Chondrocyte (in vitro differentiated cells): ENCODE measurements around the gene EPHA6. TPM values are rescaled to one million over a fixed set of nuclear protein-coding genes. Genes with fewer than 3 reads are reported as not detected.

Experiments used
- DNase-seq: peaks from one replicate; pipeline ENCODE4 v3.0.0; 2021; ENCODE audit warnings: mixed read lengths, low spot score
- H3K27ac Mint-ChIP-seq: one replicate; pipeline ENCODE4 v1.8.0; 2021; ENCODE audit warnings: mild to moderate bottlenecking, moderate library complexity, mixed read lengths; ENCODE audit not compliant: unreplicated experiment
- H3K27me3 Mint-ChIP-seq: 2 replicates; pipeline ENCODE4 v1.8.0; 2021; ENCODE audit warnings: low read depth, mixed read lengths
- H3K36me3 Mint-ChIP-seq: 2 replicates; pipeline ENCODE4 v1.8.0; 2021; ENCODE audit warnings: low read depth, mixed read lengths
- H3K4me1 Mint-ChIP-seq: 2 replicates; pipeline ENCODE4 v1.8.0; 2021; ENCODE audit warnings: low read depth, mild to moderate bottlenecking, mixed read lengths
- H3K4me3 Mint-ChIP-seq: one replicate; pipeline ENCODE4 v1.8.0; 2021; ENCODE audit warnings: mild to moderate bottlenecking, moderate library complexity, mixed read lengths; ENCODE audit not compliant: unreplicated experiment
- H3K9me3 Mint-ChIP-seq: 2 replicates; pipeline ENCODE4 v1.8.0; 2021; ENCODE audit warnings: low read depth, mixed read lengths
- CTCF ChIP-seq: fragments of 200-600 bp; sonication (generic); IDR thresholded peaks from 2 replicates; pipeline ENCODE4 v1.5.0; 2021; ENCODE audit warnings: antibody characterized with exemption, mild to moderate bottlenecking, moderate library complexity
- total RNA-seq: library from RNA; stranded (reverse); gene quantifications from 3 replicates; pipeline ENCODE4 v1.2.1, GENCODE V29; 2021

The EPHA6 gene
- total RNA-seq, 1 donor from 2014 or later = 0.62 TPM

- Mint-ChIP-seq H3K4me1 (no peaks in the 10 kb centered on the region), H3K9me3 (peaks cover 7% of the 10 kb centered on the region), H3K4me3 (no peak overlapping the region), H3K27ac (no peak overlapping the region), H3K27me3 (no peaks in the 10 kb centered on the region), H3K36me3 (no peaks in the 10 kb centered on the region)
- TF ChIP-seq CTCF = no peak
- no peak for DNase-seq
Measured at GRCh38 chr3:97359977-97360376, 545.6 kb downstream of the EPHA6 start.

GRCh38 chr3:97360804-97361203 is 546.4 kb downstream of the EPHA6 start:
- Mint-ChIP-seq H3K4me1 (no peaks in the 10 kb centered on the region), H3K9me3 (peaks cover 7% of the 10 kb centered on the region), H3K36me3 (no peaks in the 10 kb centered on the region), H3K27me3 (no peaks in the 10 kb centered on the region), H3K27ac (no peak overlapping the region), H3K4me3 (no peak overlapping the region)
- no peak for DNase-seq
- no peak for TF ChIP-seq CTCF

- H3K27ac Mint-ChIP-seq = no peak overlapping the region
- DNase-seq = no peak
- no peak for TF ChIP-seq CTCF
- H3K9me3 Mint-ChIP-seq = peaks cover 9% of the 10 kb centered on the region
- peaks cover 6% of the 10 kb centered on the region for H3K27me3 Mint-ChIP-seq
- no peaks in the 10 kb centered on the region for H3K4me1 Mint-ChIP-seq
- H3K36me3 Mint-ChIP-seq = no peaks in the 10 kb centered on the region
- H3K4me3 Mint-ChIP-seq = no peak overlapping the region
Measured at GRCh38 chr3:97384583-97384982, 570.2 kb downstream of the EPHA6 start.

GRCh38 chr3:97388774-97389173 is 574.4 kb downstream of the EPHA6 start:
- peaks cover 1% of the 10 kb centered on the region for H3K27me3 Mint-ChIP-seq
- peaks cover 9% of the 10 kb centered on the region for H3K9me3 Mint-ChIP-seq
- DNase-seq = no peak
- H3K36me3 Mint-ChIP-seq = no peaks in the 10 kb centered on the region
- no peak overlapping the region for H3K27ac Mint-ChIP-seq
- no peak for TF ChIP-seq CTCF
- H3K4me3 Mint-ChIP-seq = no peak overlapping the region
- no peaks in the 10 kb centered on the region for H3K4me1 Mint-ChIP-seq

GRCh38 chr3:97389936-97390335 is 575.5 kb downstream of the EPHA6 start:
- Mint-ChIP-seq H3K9me3 (peaks cover 9% of the 10 kb centered on the region), H3K27ac (no peak overlapping the region), H3K27me3 (peaks cover 5% of the 10 kb centered on the region), H3K4me3 (no peak overlapping the region), H3K4me1 (no peaks in the 10 kb centered on the region), H3K36me3 (no peaks in the 10 kb centered on the region)
- DNase-seq = no peak
- no peak for TF ChIP-seq CTCF
